A673 (cell line): ENCODE results near the gene ERI2. TPM values are rescaled to one million over a fixed set of nuclear protein-coding genes. Genes with fewer than 3 reads are reported as not detected.

Experiments
- BruUV-seq: library from RNA; stranded (reverse); fragments of 400-500 nt; replicated peaks from 2 replicates; lab custom pipeline; 2021; lab: Mats Ljungman, UMichigan
- CTCF ChIA-PET: fragments of 300-600 bp; sonication (Branson Sonifier 250); formaldehyde crosslinking; loops from one replicate; lab custom pipeline; 2022; ENCODE audit warnings: antibody characterized with exemption; lab: Charles Lee
- POLR2A ChIA-PET: fragments of 300-600 bp; sonication (Branson Sonifier 250); formaldehyde crosslinking; loops from one replicate; lab custom pipeline; 2022; ENCODE audit warnings: antibody characterized with exemption; ENCODE audit not compliant: low non-redundant PET; lab: Charles Lee
- DNase-seq: peaks from one replicate; pipeline ENCODE4 v3.0.0-alpha.2; 2015; ENCODE audit warnings: low spot score
- H3K27ac ChIP-seq: fragments of 200-600 bp; sonication (generic); 2 replicates; pipeline ENCODE4 v1.5.1; 2016; ENCODE audit warnings: mixed run types, low read depth, mild to moderate bottlenecking, mixed read lengths, antibody characterized with exemption, low read length; ENCODE audit not compliant: poor library complexity, severe bottlenecking
- H3K27me3 ChIP-seq: fragments of 200-600 bp; sonication (generic); replicated peaks from 2 replicates; pipeline ENCODE4 v1.6.1; 2017; ENCODE audit warnings: mixed run types, low read depth, mild to moderate bottlenecking, mixed read lengths, antibody characterized with exemption, low read length; ENCODE audit not compliant: insufficient read depth, poor library complexity
- H3K36me3 ChIP-seq: fragments of 200-600 bp; sonication (generic); 2 replicates; pipeline ENCODE4 v1.6.1; 2016; ENCODE audit warnings: mixed run types, mild to moderate bottlenecking, mixed read lengths, antibody characterized with exemption, low read length; ENCODE audit not compliant: insufficient read depth, poor library complexity, severe bottlenecking
- H3K4me1 ChIP-seq: fragments of 200-600 bp; sonication (generic); 2 replicates; pipeline ENCODE4 v1.6.1; 2017; ENCODE audit warnings: mixed run types, mild to moderate bottlenecking, mixed read lengths, antibody characterized with exemption, low read length; ENCODE audit not compliant: insufficient read depth, poor library complexity, severe bottlenecking
- H3K4me3 ChIP-seq: fragments of 200-600 bp; sonication (generic); 2 replicates; pipeline ENCODE4 v1.5.1; 2016; ENCODE audit warnings: low read depth, mixed run types, mild to moderate bottlenecking, mixed read lengths, low read length; ENCODE audit not compliant: poor library complexity, severe bottlenecking
- H3K9me3 ChIP-seq: fragments of 200-600 bp; sonication (generic); 2 replicates; pipeline ENCODE4 v1.6.1; 2016; ENCODE audit warnings: mixed run types, low read depth, mild to moderate bottlenecking, mixed read lengths, antibody characterized with exemption, low read length; ENCODE audit not compliant: poor library complexity, severe bottlenecking
- EZH2 ChIP-seq: fragments of 200-600 bp; sonication (generic); IDR thresholded peaks from 2 replicates; pipeline ENCODE4 v1.6.1; 2017; ENCODE audit warnings: borderline replicate concordance, low read depth, mild to moderate bottlenecking, mixed read lengths, antibody characterized with exemption, low read length; ENCODE audit not compliant: poor library complexity, severe bottlenecking
- intact Hi-C: fragments of 100-400 bp; cut with micrococcal nuclease; formaldehyde crosslinking; loops from one replicate; pipeline ENCODE4 v1.10.0; 2022; ENCODE audit not compliant: unreplicated experiment
- total RNA-seq: library from RNA; stranded (reverse); gene quantifications from 2 replicates; pipeline ENCODE4 v1.2.3, GENCODE V29; 2021
- TF ChIP-seq, protein P1 (sequence below): fragments of 300-800, 200-600 bp; sonication (generic); conservative IDR thresholded peaks from 2 replicates; pipeline ENCODE4 v1.5.1; 2017; ENCODE audit warnings: low read depth, mild to moderate bottlenecking, antibody characterized with exemption, low read length, moderate library complexity, mixed read lengths

Gene ERI2
- total RNA-seq, 1 experiment from 2014 or later = 24.9 TPM

DNA sequence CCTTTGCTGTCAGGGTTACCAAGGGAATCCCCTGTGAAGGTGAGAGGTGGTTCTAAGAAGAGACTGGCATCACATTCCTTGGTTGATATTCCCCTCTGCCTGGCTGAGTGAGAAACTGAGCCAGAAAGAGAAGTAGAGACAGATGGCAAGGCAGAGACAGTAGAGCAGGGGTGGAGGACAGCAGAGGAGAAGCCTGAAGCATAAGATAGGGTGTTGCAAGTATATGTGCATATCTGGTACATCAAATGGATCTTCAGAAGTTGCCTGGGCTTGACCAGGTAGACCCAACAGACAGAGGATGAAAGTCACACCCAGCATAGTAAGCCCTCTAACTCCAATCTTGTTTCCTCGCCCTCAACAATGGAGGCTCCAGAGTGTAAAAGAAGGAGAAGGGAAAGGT lies 56.8 kb downstream of the ERI2 start:
- H3K4me3 ChIP-seq = no peak overlapping the region
- peaks cover 11% of the 10 kb centered on the region for H3K9me3 ChIP-seq
- ChIA-PET CTCF (no interaction called here), POLR2A (no interaction called here)
- no peak for TF ChIP-seq EZH2
- TF ChIP-seq, protein P1, sequence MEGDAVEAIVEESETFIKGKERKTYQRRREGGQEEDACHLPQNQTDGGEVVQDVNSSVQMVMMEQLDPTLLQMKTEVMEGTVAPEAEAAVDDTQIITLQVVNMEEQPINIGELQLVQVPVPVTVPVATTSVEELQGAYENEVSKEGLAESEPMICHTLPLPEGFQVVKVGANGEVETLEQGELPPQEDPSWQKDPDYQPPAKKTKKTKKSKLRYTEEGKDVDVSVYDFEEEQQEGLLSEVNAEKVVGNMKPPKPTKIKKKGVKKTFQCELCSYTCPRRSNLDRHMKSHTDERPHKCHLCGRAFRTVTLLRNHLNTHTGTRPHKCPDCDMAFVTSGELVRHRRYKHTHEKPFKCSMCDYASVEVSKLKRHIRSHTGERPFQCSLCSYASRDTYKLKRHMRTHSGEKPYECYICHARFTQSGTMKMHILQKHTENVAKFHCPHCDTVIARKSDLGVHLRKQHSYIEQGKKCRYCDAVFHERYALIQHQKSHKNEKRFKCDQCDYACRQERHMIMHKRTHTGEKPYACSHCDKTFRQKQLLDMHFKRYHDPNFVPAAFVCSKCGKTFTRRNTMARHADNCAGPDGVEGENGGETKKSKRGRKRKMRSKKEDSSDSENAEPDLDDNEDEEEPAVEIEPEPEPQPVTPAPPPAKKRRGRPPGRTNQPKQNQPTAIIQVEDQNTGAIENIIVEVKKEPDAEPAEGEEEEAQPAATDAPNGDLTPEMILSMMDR = no peak
- no peaks in the 10 kb centered on the region for H3K4me1 ChIP-seq
- intact Hi-C loops = no loop called here
- peaks cover 23% of the 10 kb centered on the region for H3K27me3 ChIP-seq
- H3K27ac ChIP-seq = no peak overlapping the region
- no TSS peak for BruUV-seq
- DNase-seq = no peak
- H3K36me3 ChIP-seq = no peaks in the 10 kb centered on the region

DNA sequence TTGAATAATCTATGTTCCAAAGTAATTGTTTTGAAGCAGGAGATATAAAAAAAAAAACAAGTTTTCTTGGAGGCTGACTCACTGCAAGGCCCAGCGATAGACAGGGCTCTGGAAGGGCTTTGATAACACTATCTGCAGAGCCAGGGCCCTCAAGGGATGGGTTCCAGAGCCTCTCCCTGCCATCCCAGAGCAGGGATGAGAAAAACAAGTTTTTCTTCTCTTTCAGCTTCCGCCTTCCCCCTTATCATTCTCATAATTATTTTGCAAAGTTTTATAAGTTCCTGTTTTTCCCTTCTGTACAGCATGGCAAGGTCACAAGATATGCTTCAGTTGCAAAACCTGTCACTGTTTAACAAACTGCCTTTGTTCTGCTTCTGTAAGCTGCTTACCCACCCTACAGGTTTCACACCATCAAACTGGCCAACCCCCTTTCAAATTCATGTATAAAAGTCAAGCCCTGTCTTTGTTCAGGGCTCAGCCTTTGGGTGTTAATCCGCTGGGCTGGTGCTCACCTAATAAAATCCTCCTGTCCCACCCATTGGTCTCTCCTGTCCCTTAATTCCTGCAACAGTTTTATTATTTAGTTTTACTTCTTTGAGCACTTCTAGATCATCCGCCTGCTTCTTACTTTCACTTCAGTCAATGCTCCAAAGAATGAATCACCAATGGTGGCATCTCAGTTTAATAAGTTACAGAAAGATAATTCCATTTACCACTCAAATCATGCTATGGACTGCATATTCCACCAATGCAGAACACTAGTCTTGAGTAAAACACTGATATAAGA lies 59.0 kb downstream of the ERI2 start:
- CTCF ChIA-PET = no interaction called here
- POLR2A ChIA-PET = no interaction called here
- no TSS peak for BruUV-seq

DNA sequence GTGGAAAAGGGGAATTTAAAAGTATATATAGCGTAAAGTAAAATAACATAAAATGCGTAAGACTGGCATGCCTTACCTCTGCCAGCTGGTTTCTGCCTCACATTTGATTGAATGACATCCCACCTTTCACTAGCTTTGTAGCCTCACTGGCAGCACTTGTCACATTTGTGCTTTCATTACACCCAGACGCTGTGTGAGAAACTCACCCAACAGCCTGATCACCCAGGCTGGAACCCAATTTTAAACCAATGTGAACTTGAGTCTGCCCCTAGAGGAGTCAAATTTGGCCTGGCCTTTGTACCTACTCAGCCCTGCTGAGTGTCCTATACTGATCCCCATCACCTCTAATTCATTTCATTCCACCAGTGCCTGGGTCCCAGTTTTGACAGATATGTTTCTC lies 59.8 kb downstream of the ERI2 start:
- CTCF ChIA-PET = no interaction called here

More for the DNA sequence above, 59.0 kb downstream of the ERI2 start:
- intact Hi-C loops = no loop called here
- DNase-seq = no peak
- Histone ChIP-seq H3K4me3 (no peak overlapping the region), H3K27me3 (peaks cover 5% of the 10 kb centered on the region), H3K9me3 (peaks cover 11% of the 10 kb centered on the region), H3K27ac (no peak overlapping the region), H3K4me1 (no peaks in the 10 kb centered on the region), H3K36me3 (no peaks in the 10 kb centered on the region)
- TF ChIP-seq EZH2 = no peak
- TF ChIP-seq, protein P1 = no peak

More for the DNA sequence above, 59.8 kb downstream of the ERI2 start:
- BruUV-seq = no TSS peak
- no peak for DNase-seq
- H3K9me3 ChIP-seq = peaks cover 11% of the 10 kb centered on the region
- intact Hi-C loops = no loop called here
- no peak for TF ChIP-seq EZH2
- TF ChIP-seq, protein P1 = no peak
- POLR2A ChIA-PET = no interaction called here
- H3K27ac ChIP-seq = no peak overlapping the region
- no peak overlapping the region for H3K4me3 ChIP-seq
- no peaks in the 10 kb centered on the region for H3K36me3 ChIP-seq
- peaks cover 3% of the 10 kb centered on the region for H3K27me3 ChIP-seq
- no peaks in the 10 kb centered on the region for H3K4me1 ChIP-seq

Other genes with a start within 250 kb of the ERI2 start
- not detected in 2 replicates for gene ACSM2B, start 230.1 kb downstream of the ERI2 start, total RNA-seq
- gene ACSM1, start 108.8 kb downstream of the ERI2 start, total RNA-seq = not detected in 2 replicates
- gene THUMPD1, start 64.7 kb downstream of the ERI2 start, total RNA-seq = 26.6 and 29.9 TPM in 2 replicates
- gene ACSM3, start 42.5 kb downstream of the ERI2 start, total RNA-seq = 0.35 TPM in 1 of 2 replicates, not detected in the other
- 9.1 TPM in 2 replicates for gene REXO5, start 55 bp upstream of the ERI2 start, total RNA-seq
- 12.4 and 12.7 TPM in 2 replicates for gene DCUN1D3, start 93.9 kb upstream of the ERI2 start, total RNA-seq
- 14.3 and 21.4 TPM in 2 replicates for gene LYRM1, start 94.3 kb upstream of the ERI2 start, total RNA-seq